Heart left ventricle (tissue), 13 donors: ENCODE data around the gene MAGIX.

Source experiments
- POLR2A ChIP-seq, 2 donors: fragments of 450-650 bp; IDR thresholded peaks; one replicate each; pipeline ENCODE4 v1.6.1; 2017; ENCODE audit warnings: antibody characterized with exemption in 2 of 2, mild to moderate bottlenecking in 2 of 2, moderate library complexity in 2 of 2
- TF ChIP-seq, protein P1 (sequence below), 12 donors: fragments of 200-600 bp; sonication (generic) in 4 of 12; IDR thresholded peaks; one replicate each; pipeline versions ENCODE4 v1.5.0 to v1.8.0; 2018 to 2022; ENCODE audit warnings: antibody characterized with exemption in 12 of 12, mild to moderate bottlenecking in 5 of 12
- donor health status: ischemic (EF 13 %, LVEDD 7.1; RV severe dilation, severe dysfunction).
- donor health status: DM: no; HTN: yes; CAD: no.
- donor health status: DM: no; HTN: no; CAD: no.
- donor health status: ischemic (EF 25% LVEDD 6.9; RV normal size, moderate dysfunction).
- donor health status: ischemic (EF 25% LVEDD 5.7; RV mildly dilated, moderate dysfunction).
- donor health status: ischemic (EF 35%, LVEDD 5.7; RV mildly dilated, moderate dysfunction).
- donor health status: nonischemic (EF 11% LVEDD 7.7; RV severe dilation, severe dysfunction).
- donor health status: DM: yes; HTN: yes; CAD: no.
- donor health status: PGD.
- donor health status: ischemic (EF 29% LVEDD 5.4; RV normal size, mild dysfunction).
- donor health status: nonischemic (EF 23%, LVEDD 6.1; RV moderate dilation, normal function).

DNA sequence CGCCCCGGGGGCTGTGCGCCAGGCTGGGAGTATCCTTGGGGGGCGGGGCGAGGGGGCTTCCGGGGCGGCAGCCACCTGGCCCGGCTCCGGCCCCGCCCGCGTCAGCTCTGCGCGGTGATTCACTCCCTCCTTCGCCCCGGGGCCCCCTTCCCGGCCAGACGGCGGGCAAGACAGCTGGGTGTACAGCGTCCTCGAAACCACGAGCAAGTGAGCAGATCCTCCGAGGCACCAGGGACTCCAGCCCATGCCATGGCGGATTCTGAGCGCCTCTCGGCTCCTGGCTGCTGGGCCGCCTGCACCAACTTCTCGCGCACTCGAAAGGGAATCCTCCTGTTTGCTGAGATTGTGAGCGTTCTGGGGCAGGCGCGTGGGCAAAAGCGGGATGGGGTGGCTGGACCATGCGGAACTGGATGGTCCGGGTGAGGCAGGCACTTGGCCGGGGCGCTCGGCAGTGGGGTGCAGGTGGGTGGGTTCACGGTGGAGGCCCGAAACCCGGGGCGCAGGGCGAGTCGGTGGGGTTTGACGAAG is 9.3 kb downstream of the MAGIX start, which contains the start of gene PLP2:
- TF ChIP-seq, protein P1, sequence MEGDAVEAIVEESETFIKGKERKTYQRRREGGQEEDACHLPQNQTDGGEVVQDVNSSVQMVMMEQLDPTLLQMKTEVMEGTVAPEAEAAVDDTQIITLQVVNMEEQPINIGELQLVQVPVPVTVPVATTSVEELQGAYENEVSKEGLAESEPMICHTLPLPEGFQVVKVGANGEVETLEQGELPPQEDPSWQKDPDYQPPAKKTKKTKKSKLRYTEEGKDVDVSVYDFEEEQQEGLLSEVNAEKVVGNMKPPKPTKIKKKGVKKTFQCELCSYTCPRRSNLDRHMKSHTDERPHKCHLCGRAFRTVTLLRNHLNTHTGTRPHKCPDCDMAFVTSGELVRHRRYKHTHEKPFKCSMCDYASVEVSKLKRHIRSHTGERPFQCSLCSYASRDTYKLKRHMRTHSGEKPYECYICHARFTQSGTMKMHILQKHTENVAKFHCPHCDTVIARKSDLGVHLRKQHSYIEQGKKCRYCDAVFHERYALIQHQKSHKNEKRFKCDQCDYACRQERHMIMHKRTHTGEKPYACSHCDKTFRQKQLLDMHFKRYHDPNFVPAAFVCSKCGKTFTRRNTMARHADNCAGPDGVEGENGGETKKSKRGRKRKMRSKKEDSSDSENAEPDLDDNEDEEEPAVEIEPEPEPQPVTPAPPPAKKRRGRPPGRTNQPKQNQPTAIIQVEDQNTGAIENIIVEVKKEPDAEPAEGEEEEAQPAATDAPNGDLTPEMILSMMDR (IDR thresholded peaks at IDR 0.05) = no peak
- peak in 1 of 2 donors; percentile 39 for TF ChIP-seq POLR2A (IDR thresholded peaks at IDR 0.05)
